ENCODE results near the gene CHFR.

DNA sequence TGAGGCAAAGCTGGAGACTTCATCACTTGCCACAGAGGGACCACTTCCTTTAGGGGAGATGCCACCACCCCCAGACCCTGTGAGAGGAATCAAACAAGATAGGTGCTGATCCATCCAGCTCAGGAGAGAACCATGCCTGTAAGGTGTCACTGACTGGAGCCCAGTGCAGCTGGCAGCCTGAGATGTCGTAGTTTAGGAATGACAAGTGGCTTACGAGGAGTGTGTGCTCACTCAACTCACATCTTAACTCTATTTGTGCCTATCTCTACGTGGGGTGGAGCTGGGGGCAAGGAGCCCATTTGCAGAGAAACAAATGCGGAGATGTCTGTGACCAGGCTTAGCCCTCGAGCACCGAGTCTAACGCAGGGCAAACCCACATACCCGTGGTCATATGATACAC, 25.8 kb downstream of the CHFR start:
- no peak for TF ChIP-seq EP300 (IDR thresholded peaks at IDR 0.05)
- TF ChIP-seq, protein P1, sequence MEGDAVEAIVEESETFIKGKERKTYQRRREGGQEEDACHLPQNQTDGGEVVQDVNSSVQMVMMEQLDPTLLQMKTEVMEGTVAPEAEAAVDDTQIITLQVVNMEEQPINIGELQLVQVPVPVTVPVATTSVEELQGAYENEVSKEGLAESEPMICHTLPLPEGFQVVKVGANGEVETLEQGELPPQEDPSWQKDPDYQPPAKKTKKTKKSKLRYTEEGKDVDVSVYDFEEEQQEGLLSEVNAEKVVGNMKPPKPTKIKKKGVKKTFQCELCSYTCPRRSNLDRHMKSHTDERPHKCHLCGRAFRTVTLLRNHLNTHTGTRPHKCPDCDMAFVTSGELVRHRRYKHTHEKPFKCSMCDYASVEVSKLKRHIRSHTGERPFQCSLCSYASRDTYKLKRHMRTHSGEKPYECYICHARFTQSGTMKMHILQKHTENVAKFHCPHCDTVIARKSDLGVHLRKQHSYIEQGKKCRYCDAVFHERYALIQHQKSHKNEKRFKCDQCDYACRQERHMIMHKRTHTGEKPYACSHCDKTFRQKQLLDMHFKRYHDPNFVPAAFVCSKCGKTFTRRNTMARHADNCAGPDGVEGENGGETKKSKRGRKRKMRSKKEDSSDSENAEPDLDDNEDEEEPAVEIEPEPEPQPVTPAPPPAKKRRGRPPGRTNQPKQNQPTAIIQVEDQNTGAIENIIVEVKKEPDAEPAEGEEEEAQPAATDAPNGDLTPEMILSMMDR (IDR thresholded peaks at IDR 0.05): no peak

All from upper lobe of left lung (tissue), 4 donors.